Neural crest cell (in vitro differentiated cells): ENCODE results near the gene URB2. TPM values are rescaled to one million over a fixed set of nuclear protein-coding genes. Genes with fewer than 3 reads are reported as not detected.

Source experiments
- DNase-seq: peaks from one replicate; pipeline ENCODE4 v3.0.0; 2021; ENCODE audit warnings: low read depth, mixed read lengths, low spot score
- H3K27ac Mint-ChIP-seq: one replicate; pipeline ENCODE4 v1.8.0; 2021; ENCODE audit warnings: mild to moderate bottlenecking, mixed read lengths; ENCODE audit not compliant: unreplicated experiment
- H3K27me3 Mint-ChIP-seq: 2 replicates; pipeline ENCODE4 v1.8.0; 2021; ENCODE audit warnings: low read depth, mild to moderate bottlenecking, mixed read lengths
- H3K36me3 Mint-ChIP-seq: 2 replicates; pipeline ENCODE4 v1.8.0; 2021; ENCODE audit warnings: low read depth, mild to moderate bottlenecking, mixed read lengths
- H3K4me1 Mint-ChIP-seq: 2 replicates; pipeline ENCODE4 v1.8.0; 2021; ENCODE audit warnings: mixed read lengths
- H3K4me3 Mint-ChIP-seq: one replicate; pipeline ENCODE4 v1.8.0; 2021; ENCODE audit warnings: mild to moderate bottlenecking, mixed read lengths
- H3K9me3 Mint-ChIP-seq: 2 replicates; pipeline ENCODE4 v1.8.0; 2021; ENCODE audit warnings: mixed read lengths
- CTCF ChIP-seq: fragments of 200-600 bp; sonication (generic); conservative IDR thresholded peaks from 2 replicates; pipeline ENCODE4 v1.5.0; 2021; ENCODE audit warnings: antibody characterized with exemption, mild to moderate bottlenecking
- total RNA-seq: library from RNA; stranded (reverse); gene quantifications from 2 replicates; pipeline ENCODE4 v1.2.1, GENCODE V29; 2021

The URB2 gene
- total RNA-seq, 1 donor from 2014 or later: 27.1 TPM

GRCh38 chr1:229655781-229656180, 29.7 kb downstream of the URB2 start:
- H3K9me3 Mint-ChIP-seq: no peaks in the 10 kb centered on the region
- H3K4me3 Mint-ChIP-seq: no peak overlapping the region
- no peaks in the 10 kb centered on the region for H3K4me1 Mint-ChIP-seq
- H3K27ac Mint-ChIP-seq: no peak overlapping the region
- H3K36me3 Mint-ChIP-seq: peaks cover 17% of the 10 kb centered on the region
- DNase-seq: no peak
- TF ChIP-seq CTCF: no peak
- no peaks in the 10 kb centered on the region for H3K27me3 Mint-ChIP-seq

- no peak for TF ChIP-seq CTCF
- Mint-ChIP-seq H3K27ac (peak overlapping the region; percentile 53), H3K36me3 (peaks cover 19% of the 10 kb centered on the region), H3K4me1 (peaks cover 6% of the 10 kb centered on the region), H3K9me3 (no peaks in the 10 kb centered on the region), H3K27me3 (no peaks in the 10 kb centered on the region), H3K4me3 (no peak overlapping the region)
- no peak for DNase-seq
Observed at GRCh38 chr1:229657993-229658755, 32.1 kb downstream of the URB2 start.

- H3K27ac Mint-ChIP-seq: no peak overlapping the region
- peaks cover 6% of the 10 kb centered on the region for H3K4me1 Mint-ChIP-seq
- peaks cover 14% of the 10 kb centered on the region for H3K36me3 Mint-ChIP-seq
- no peaks in the 10 kb centered on the region for H3K27me3 Mint-ChIP-seq
- no peak overlapping the region for H3K4me3 Mint-ChIP-seq
- TF ChIP-seq CTCF: peak; percentile 89
- peak; percentile 82 for DNase-seq
- no peaks in the 10 kb centered on the region for H3K9me3 Mint-ChIP-seq
Observed at GRCh38 chr1:229661022-229661877, 35.2 kb downstream of the URB2 start.

- TF ChIP-seq CTCF: no peak
- Mint-ChIP-seq H3K9me3 (no peaks in the 10 kb centered on the region), H3K27me3 (no peaks in the 10 kb centered on the region), H3K4me3 (no peak overlapping the region), H3K27ac (no peak overlapping the region), H3K36me3 (peaks cover 14% of the 10 kb centered on the region), H3K4me1 (peaks cover 6% of the 10 kb centered on the region)
- no peak for DNase-seq
Observed at GRCh38 chr1:229661897-229662296, 35.9 kb downstream of the URB2 start.

GRCh38 chr1:229664133-229664689, 38.2 kb downstream of the URB2 start:
- DNase-seq: no peak
- H3K36me3 Mint-ChIP-seq: peaks cover 13% of the 10 kb centered on the region
- no peaks in the 10 kb centered on the region for H3K27me3 Mint-ChIP-seq
- TF ChIP-seq CTCF: no peak
- H3K4me3 Mint-ChIP-seq: no peak overlapping the region
- H3K9me3 Mint-ChIP-seq: no peaks in the 10 kb centered on the region
- no peak overlapping the region for H3K27ac Mint-ChIP-seq
- H3K4me1 Mint-ChIP-seq: peaks cover 6% of the 10 kb centered on the region
